H9 (cell line): ENCODE data around the gene ARAP2. TPM values are rescaled to one million over a fixed set of nuclear protein-coding genes. Genes with fewer than 3 reads are reported as not detected.

Experiments
- DNase-seq: peaks from one replicate; pipeline ENCODE4 v3.0.0-alpha.2; 2017
- H2AFZ ChIP-seq: one replicate; pipeline ENCODE4 v1.6.1; 2013; ENCODE audit warnings: mild to moderate bottlenecking, low read length, control low read depth, moderate library complexity
- H2AK5ac ChIP-seq: 2 replicates; pipeline ENCODE4 v1.6.1; 2013; ENCODE audit warnings: low read length, control low read depth, mixed read lengths; ENCODE audit not compliant: insufficient read length
- H2BK120ac ChIP-seq: one replicate; pipeline ENCODE4 v1.6.1; 2013; ENCODE audit warnings: low read depth, mild to moderate bottlenecking, low read length, control low read depth, inconsistent platforms; ENCODE audit not compliant: poor library complexity, severe bottlenecking
- H2BK12ac ChIP-seq: 2 replicates; pipeline ENCODE4 v1.6.1; 2013; ENCODE audit warnings: low read length, control low read depth, mixed read lengths, low read depth; ENCODE audit not compliant: insufficient read length
- H2BK15ac ChIP-seq: 2 replicates; pipeline ENCODE4 v1.6.1; 2013; ENCODE audit warnings: low read depth, low read length, control low read depth
- H2BK20ac ChIP-seq: one replicate; pipeline ENCODE4 v1.6.1; 2013; ENCODE audit warnings: low read depth, mild to moderate bottlenecking, low read length, control low read depth, inconsistent platforms; ENCODE audit not compliant: poor library complexity, severe bottlenecking
- H2BK5ac ChIP-seq: 2 replicates; pipeline ENCODE4 v1.6.1; 2013; ENCODE audit warnings: low read length, control low read depth, mixed read lengths; ENCODE audit not compliant: insufficient read length
- H3K14ac ChIP-seq: 2 replicates; pipeline ENCODE4 v1.6.1; 2013; ENCODE audit warnings: low read length, control low read depth; ENCODE audit not compliant: insufficient read depth
- H3K18ac ChIP-seq: 2 replicates; pipeline ENCODE4 v1.6.1; 2013; ENCODE audit warnings: low read depth, mild to moderate bottlenecking, mixed read lengths, low read length, control low read depth; ENCODE audit not compliant: insufficient read length
- H3K23ac ChIP-seq: 2 replicates; pipeline ENCODE4 v1.6.1; 2013; ENCODE audit warnings: low read length, control low read depth, mixed read lengths, low read depth; ENCODE audit not compliant: insufficient read length
- H3K23me2 ChIP-seq: 2 replicates; pipeline ENCODE4 v1.6.1; 2013; ENCODE audit warnings: low read depth, mild to moderate bottlenecking, mixed read lengths, low read length, control low read depth; ENCODE audit not compliant: insufficient read length, poor library complexity, severe bottlenecking
- H3K27ac ChIP-seq: 2 replicates; pipeline ENCODE4 v1.5.1; 2013; ENCODE audit warnings: low read length, control low read depth, mixed read lengths, low read depth; ENCODE audit not compliant: insufficient read length
- H3K27me3 ChIP-seq: 2 replicates; pipeline ENCODE4 v1.6.1; 2013; ENCODE audit warnings: low read length, control low read depth, inconsistent platforms; ENCODE audit not compliant: insufficient read depth
- H3K4ac ChIP-seq: 2 replicates; pipeline ENCODE4 v1.6.1; 2013; ENCODE audit warnings: low read depth, mild to moderate bottlenecking, control low read depth, inconsistent platforms, low read length, moderate library complexity
- H3K4me1 ChIP-seq: 2 replicates; pipeline ENCODE4 v1.6.1; 2013; ENCODE audit warnings: low read length, control low read depth, inconsistent platforms; ENCODE audit not compliant: insufficient read depth
- H3K4me2 ChIP-seq: 2 replicates; pipeline ENCODE4 v1.6.1; 2013; ENCODE audit warnings: low read length, control low read depth, mixed read lengths; ENCODE audit not compliant: insufficient read length, insufficient read depth
- H3K56ac ChIP-seq: 2 replicates; pipeline ENCODE4 v1.6.1; 2013; ENCODE audit warnings: low read depth, mild to moderate bottlenecking, mixed read lengths, low read length, control low read depth; ENCODE audit not compliant: insufficient read length
- H3K79me1 ChIP-seq: 2 replicates; pipeline ENCODE4 v1.6.1; 2013; ENCODE audit warnings: low read depth, mild to moderate bottlenecking, moderate library complexity, low read length, control low read depth, inconsistent platforms; ENCODE audit not compliant: insufficient read depth, poor library complexity, severe bottlenecking
- H3K79me2 ChIP-seq: 2 replicates; pipeline ENCODE4 v1.6.1; 2013; ENCODE audit warnings: low read length, control low read depth, inconsistent platforms; ENCODE audit not compliant: insufficient read depth
- H3K9ac ChIP-seq: 2 replicates; pipeline ENCODE4 v1.6.1; 2013; ENCODE audit warnings: low read length, control low read depth, mixed read lengths; ENCODE audit not compliant: insufficient read length; ENCODE audit errors: extremely low read depth
- H3K9me3 ChIP-seq: one replicate; pipeline ENCODE4 v1.6.1; 2013; ENCODE audit warnings: low read depth, low read length, inconsistent platforms; ENCODE audit not compliant: control insufficient read depth
- H3T11ph ChIP-seq: one replicate; pipeline ENCODE4 v1.6.1; 2013; ENCODE audit warnings: mild to moderate bottlenecking, low read length, control low read depth, inconsistent platforms
- H4K20me1 ChIP-seq: one replicate; pipeline ENCODE4 v1.6.1; 2013; ENCODE audit not compliant: control insufficient read depth, insufficient read length, insufficient read depth
- H4K5ac ChIP-seq: 2 replicates; pipeline ENCODE4 v1.6.1; 2013; ENCODE audit warnings: low read depth, mild to moderate bottlenecking, mixed read lengths, low read length, control low read depth; ENCODE audit not compliant: insufficient read length
- H4K8ac ChIP-seq: replicated peaks from 2 replicates; pipeline ENCODE4 v1.6.1; 2013; ENCODE audit warnings: low read length, control low read depth, mixed read lengths, low read depth; ENCODE audit not compliant: insufficient read length
- H4K91ac ChIP-seq: 2 replicates; pipeline ENCODE4 v1.6.1; 2013; ENCODE audit warnings: low read depth, mild to moderate bottlenecking, moderate library complexity, mixed read lengths, low read length, control low read depth; ENCODE audit not compliant: insufficient read length
- H3K27ac Mint-ChIP-seq, 3 experiments: 2 replicates in 2 of 3; 3 replicates in 1 of 3; pipeline ENCODE4 v1.8.0; 2020 to 2021; ENCODE audit warnings: mixed read lengths in 3 of 3, mild to moderate bottlenecking in 1 of 3, moderate library complexity in 1 of 3
- H3K27me3 Mint-ChIP-seq: 2 replicates; pipeline ENCODE4 v1.8.0; 2021; ENCODE audit warnings: low read depth, mild to moderate bottlenecking, moderate library complexity, mixed read lengths
- H3K36me3 Mint-ChIP-seq, 3 experiments: 2 replicates in 2 of 3; 3 replicates in 1 of 3; pipeline ENCODE4 v1.8.0; 2020 to 2021; ENCODE audit warnings: low read depth in 3 of 3, mixed read lengths in 3 of 3; ENCODE audit not compliant: insufficient read depth in 1 of 3
- H3K4me1 Mint-ChIP-seq, 2 experiments: 2 replicates each; pipeline ENCODE4 v1.8.0; 2020; ENCODE audit warnings: mixed read lengths in 2 of 2
- H3K4me3 Mint-ChIP-seq, 2 experiments: 2 replicates in 1 of 2; 3 replicates in 1 of 2; pipeline ENCODE4 v1.8.0; 2020 to 2021; ENCODE audit warnings: mild to moderate bottlenecking in 2 of 2, mixed read lengths in 2 of 2, moderate library complexity in 1 of 2
- H3K9me3 Mint-ChIP-seq, 2 experiments: 2 replicates in 1 of 2; 3 replicates in 1 of 2; pipeline ENCODE4 v1.8.0; 2020; ENCODE audit warnings: mild to moderate bottlenecking in 2 of 2, mixed read lengths in 2 of 2, moderate library complexity in 1 of 2
- WGBS: extraction: QIAGEN DNeasy Blood & Tissue Kit; methylation state at CpG from one replicate; pipeline ENCODE4 v1.1.7; 2013; ENCODE audit warnings: missing lambda C conversion rate, low lambda C conversion rate, mixed read lengths; ENCODE audit not compliant: insufficient read length; ENCODE audit errors: extremely low coverage; 5-methylcytosine and 5-hydroxymethylcytosine counted together
- total RNA-seq: library from RNA; stranded (reverse); gene quantifications from 2 replicates; pipeline ENCODE4 v1.2.1, GENCODE V29; 2021
- TF ChIP-seq, protein P1 (sequence below): fragments of 200-600 bp; sonication (generic); conservative IDR thresholded peaks from 3 replicates; pipeline ENCODE4 v1.8.0; 2021; ENCODE audit warnings: antibody characterized with exemption, mild to moderate bottlenecking

The ARAP2 gene
- total RNA-seq, 1 experiment from 2014 or later = 6.3 TPM

DNA sequence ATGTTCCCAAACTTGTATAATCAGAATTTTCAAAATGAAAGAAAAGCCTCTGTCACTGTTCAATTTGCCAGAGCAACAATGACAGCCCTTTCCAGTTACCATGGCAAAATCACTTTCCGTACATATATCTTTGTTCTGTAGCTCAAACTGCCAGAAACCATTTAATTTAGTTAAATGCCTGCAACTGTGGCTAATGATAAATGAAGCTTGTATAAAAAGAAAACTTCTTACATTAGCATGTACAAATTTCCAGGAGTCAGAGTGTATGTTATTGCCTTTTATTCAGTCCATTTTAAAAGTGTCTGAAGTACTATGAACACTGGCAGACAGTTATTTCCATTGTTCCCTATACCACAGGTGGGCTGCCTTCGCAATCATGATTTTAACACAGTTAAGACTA lies 30.3 kb downstream of the ARAP2 start:
- Histone ChIP-seq H2BK120ac (no peak overlapping the region), H2BK12ac (no peak overlapping the region), H4K8ac (no peak overlapping the region), H4K5ac (no peak overlapping the region), H3K4me2 (no peak overlapping the region), H3K27ac (no peak overlapping the region), H3K9ac (no peak overlapping the region), H3K56ac (no peak overlapping the region), H2BK20ac (no peak overlapping the region), H3K79me1 (no peaks in the 10 kb centered on the region), H2BK15ac (no peak overlapping the region), H4K20me1 (no peaks in the 10 kb centered on the region), H2AK5ac (no peak overlapping the region), H3K23ac (no peak overlapping the region), H3K4me1 (no peaks in the 10 kb centered on the region), H3T11ph (no peak overlapping the region), H2AFZ (no peak overlapping the region), H2BK5ac (no peak overlapping the region), H3K14ac (no peak overlapping the region), H3K4ac (no peak overlapping the region), H3K23me2 (no peaks in the 10 kb centered on the region), H3K79me2 (no peaks in the 10 kb centered on the region), H3K18ac (no peak overlapping the region), H3K9me3 (no peaks in the 10 kb centered on the region), H3K27me3 (no peaks in the 10 kb centered on the region), H4K91ac (no peak overlapping the region)
- H3K4me3 Mint-ChIP-seq = no peak overlapping the region
- no peak overlapping the region for H3K27ac Mint-ChIP-seq
- no peaks in the 10 kb centered on the region for H3K36me3 Mint-ChIP-seq
- DNase-seq = no peak
- TF ChIP-seq, protein P1, sequence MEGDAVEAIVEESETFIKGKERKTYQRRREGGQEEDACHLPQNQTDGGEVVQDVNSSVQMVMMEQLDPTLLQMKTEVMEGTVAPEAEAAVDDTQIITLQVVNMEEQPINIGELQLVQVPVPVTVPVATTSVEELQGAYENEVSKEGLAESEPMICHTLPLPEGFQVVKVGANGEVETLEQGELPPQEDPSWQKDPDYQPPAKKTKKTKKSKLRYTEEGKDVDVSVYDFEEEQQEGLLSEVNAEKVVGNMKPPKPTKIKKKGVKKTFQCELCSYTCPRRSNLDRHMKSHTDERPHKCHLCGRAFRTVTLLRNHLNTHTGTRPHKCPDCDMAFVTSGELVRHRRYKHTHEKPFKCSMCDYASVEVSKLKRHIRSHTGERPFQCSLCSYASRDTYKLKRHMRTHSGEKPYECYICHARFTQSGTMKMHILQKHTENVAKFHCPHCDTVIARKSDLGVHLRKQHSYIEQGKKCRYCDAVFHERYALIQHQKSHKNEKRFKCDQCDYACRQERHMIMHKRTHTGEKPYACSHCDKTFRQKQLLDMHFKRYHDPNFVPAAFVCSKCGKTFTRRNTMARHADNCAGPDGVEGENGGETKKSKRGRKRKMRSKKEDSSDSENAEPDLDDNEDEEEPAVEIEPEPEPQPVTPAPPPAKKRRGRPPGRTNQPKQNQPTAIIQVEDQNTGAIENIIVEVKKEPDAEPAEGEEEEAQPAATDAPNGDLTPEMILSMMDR = no peak
- no CpG with 5 or more reads among the region's 2 CpGs for WGBS
- 0 out of 4 replicates have a peak, but pooled peaks cover 0 to 1% of the 10 kb centered on the region in 2 experiments for H3K4me1 Mint-ChIP-seq
- H3K9me3 Mint-ChIP-seq = no peaks in the 10 kb centered on the region
- no peaks in the 10 kb centered on the region for H3K27me3 Mint-ChIP-seq
